Cardiac muscle cell (in vitro differentiated cells and primary cell): ENCODE results near the gene COL19A1. TPM values are rescaled to one million over a fixed set of nuclear protein-coding genes. Genes with fewer than 3 reads are reported as not detected.
"Not testable (repeated sequence)": the region's sequence is repeated elsewhere in the genome, so short reads cannot be mapped to it uniquely, and the experiment has no call there.

Source experiments
- DNase-seq, 2 donors: peaks; one replicate each; pipeline versions ENCODE4 v3.0.0 to v3.0.0-alpha.2; 2010 to 2017; ENCODE audit warnings: low read depth in 1 of 2, low spot score in 1 of 2
- H3K27ac ChIP-seq: fragments of 200-600 bp; sonication (generic); 2 replicates; pipeline ENCODE4 v1.5.1; 2016
- H3K27me3 ChIP-seq: fragments of 200-600 bp; sonication (generic); 2 replicates; pipeline ENCODE4 v1.6.0; 2016; ENCODE audit warnings: control low read depth
- H3K36me3 ChIP-seq: fragments of 200-600 bp; sonication (generic); 2 replicates; pipeline ENCODE4 v1.5.1; 2016; ENCODE audit warnings: control low read depth
- H3K4me1 ChIP-seq: fragments of 200-600 bp; sonication (generic); 2 replicates; pipeline ENCODE4 v1.8.1; 2017; ENCODE audit warnings: low read depth, mild to moderate bottlenecking, mixed run types
- H3K4me3 ChIP-seq: fragments of 200-600 bp; sonication (generic); 2 replicates; pipeline ENCODE4 v1.5.1; 2016; ENCODE audit warnings: mild to moderate bottlenecking
- H3K9me3 ChIP-seq: fragments of 200-600 bp; sonication (generic); 2 replicates; pipeline ENCODE4 v1.5.1; 2017; ENCODE audit warnings: low read depth, mild to moderate bottlenecking, control low read depth
- polyA plus RNA-seq: library from polyadenylated mRNA; unstranded; fragments of >200 nt; fragmentation: Nextera tagmentation; extraction: Ambion mirVana; gene quantifications from 2 replicates; pipeline ENCODE4 v1.2.1, GENCODE V29; 2016
- total RNA-seq: library from RNA; depleted of rRNA; stranded (reverse); fragments of >200 nt; gene quantifications from 2 replicates; pipeline ENCODE4 v1.2.3, GENCODE V29; 2016
- TF ChIP-seq, protein P1 (sequence below): IDR thresholded peaks from 2 replicates; pipeline ENCODE4 v1.5.1; 2012; ENCODE audit warnings: low read depth, mild to moderate bottlenecking, low read length

The COL19A1 gene
- total and polyA plus RNA-seq, 2 experiments from 2014 or later, result 0.10 to 0.27 TPM

DNA sequence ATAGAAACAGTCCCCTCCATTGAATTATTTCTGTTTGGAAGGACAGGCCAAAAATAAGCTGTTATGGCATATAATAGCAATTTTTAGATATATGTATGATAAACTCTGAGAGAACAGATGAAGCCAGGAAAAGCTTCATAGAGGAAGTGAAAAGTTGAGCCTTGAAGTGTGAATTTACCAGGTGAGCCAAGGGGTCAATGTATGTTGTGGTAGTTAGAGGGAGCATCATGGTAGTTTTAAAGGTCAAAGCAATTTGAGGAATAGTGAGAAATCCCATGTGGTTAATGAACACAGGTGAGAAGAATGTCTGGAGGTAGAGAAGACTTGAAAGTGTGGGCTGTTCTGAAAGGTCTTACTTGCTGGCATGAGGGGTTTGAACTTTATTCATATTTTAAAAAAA lies 47.0 kb downstream of the COL19A1 start:
- TF ChIP-seq, protein P1, sequence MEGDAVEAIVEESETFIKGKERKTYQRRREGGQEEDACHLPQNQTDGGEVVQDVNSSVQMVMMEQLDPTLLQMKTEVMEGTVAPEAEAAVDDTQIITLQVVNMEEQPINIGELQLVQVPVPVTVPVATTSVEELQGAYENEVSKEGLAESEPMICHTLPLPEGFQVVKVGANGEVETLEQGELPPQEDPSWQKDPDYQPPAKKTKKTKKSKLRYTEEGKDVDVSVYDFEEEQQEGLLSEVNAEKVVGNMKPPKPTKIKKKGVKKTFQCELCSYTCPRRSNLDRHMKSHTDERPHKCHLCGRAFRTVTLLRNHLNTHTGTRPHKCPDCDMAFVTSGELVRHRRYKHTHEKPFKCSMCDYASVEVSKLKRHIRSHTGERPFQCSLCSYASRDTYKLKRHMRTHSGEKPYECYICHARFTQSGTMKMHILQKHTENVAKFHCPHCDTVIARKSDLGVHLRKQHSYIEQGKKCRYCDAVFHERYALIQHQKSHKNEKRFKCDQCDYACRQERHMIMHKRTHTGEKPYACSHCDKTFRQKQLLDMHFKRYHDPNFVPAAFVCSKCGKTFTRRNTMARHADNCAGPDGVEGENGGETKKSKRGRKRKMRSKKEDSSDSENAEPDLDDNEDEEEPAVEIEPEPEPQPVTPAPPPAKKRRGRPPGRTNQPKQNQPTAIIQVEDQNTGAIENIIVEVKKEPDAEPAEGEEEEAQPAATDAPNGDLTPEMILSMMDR, result no peak
- H3K27me3 ChIP-seq, result no peaks in the 10 kb centered on the region
- no peak for DNase-seq

DNA sequence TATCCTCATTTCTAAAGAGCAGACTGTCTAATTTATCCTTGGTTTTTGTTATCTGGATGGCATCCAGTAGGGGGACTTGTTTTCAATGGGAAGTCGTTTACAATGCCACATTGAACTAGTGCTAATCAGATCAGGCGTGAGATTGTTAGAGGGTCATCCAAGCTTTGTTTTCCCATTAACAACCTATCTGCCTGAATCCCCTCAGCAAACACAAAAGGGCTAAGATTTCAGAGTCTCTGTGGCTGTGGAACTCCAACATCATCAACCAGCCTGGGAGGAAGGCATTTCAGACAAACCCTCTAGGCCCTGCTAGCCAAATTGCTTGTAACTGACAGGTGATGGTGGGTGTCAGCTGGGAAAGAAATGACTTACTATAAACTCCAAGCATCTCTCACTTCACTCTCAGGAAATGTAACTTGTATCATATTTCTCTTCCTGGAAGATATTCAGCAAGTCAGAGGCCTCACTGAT lies 47.7 kb downstream of the COL19A1 start:
- H3K27ac ChIP-seq, result no peak overlapping the region
- H3K9me3 ChIP-seq, result no peaks in the 10 kb centered on the region
- TF ChIP-seq, protein P1, result no peak
- no peaks in the 10 kb centered on the region for H3K36me3 ChIP-seq
- H3K4me1 ChIP-seq, result no peaks in the 10 kb centered on the region
- H3K4me3 ChIP-seq, result no peak overlapping the region
- DNase-seq, result no peak
- no peaks in the 10 kb centered on the region for H3K27me3 ChIP-seq

More for the DNA sequence above, 47.0 kb downstream of the COL19A1 start:
- H3K4me3 ChIP-seq, result no peak overlapping the region
- H3K27ac ChIP-seq, result no peak overlapping the region
- H3K4me1 ChIP-seq, result no peaks in the 10 kb centered on the region
- H3K9me3 ChIP-seq, result no peaks in the 10 kb centered on the region
- no peaks in the 10 kb centered on the region for H3K36me3 ChIP-seq

DNA sequence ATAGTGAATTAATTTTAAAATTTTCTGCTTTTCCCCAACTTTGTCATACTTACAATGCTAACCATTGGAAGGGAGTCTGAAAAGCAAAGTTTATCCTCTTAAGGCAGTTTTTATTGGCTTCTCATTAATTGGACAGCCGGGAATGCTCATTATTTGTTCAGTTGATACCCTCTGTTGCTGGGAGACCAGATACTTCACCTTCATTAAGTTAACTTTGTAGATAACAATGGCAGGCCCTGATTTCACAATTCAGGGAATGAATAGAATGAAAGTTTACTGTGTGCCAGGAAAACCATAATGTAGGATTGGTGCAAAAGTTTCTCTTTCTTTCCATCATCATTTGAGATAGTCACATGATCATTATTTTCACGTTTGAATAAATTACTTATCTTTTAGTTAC lies 49.0 kb downstream of the COL19A1 start:
- no peaks in the 10 kb centered on the region for H3K9me3 ChIP-seq
- H3K4me3 ChIP-seq, result no peak overlapping the region
- no peaks in the 10 kb centered on the region for H3K4me1 ChIP-seq
- peak in 1 of 2 donors; percentile 5 for DNase-seq
- TF ChIP-seq, protein P1, result no peak
- no peak overlapping the region for H3K27ac ChIP-seq
- H3K27me3 ChIP-seq, result no peaks in the 10 kb centered on the region
- H3K36me3 ChIP-seq, result no peaks in the 10 kb centered on the region

DNA sequence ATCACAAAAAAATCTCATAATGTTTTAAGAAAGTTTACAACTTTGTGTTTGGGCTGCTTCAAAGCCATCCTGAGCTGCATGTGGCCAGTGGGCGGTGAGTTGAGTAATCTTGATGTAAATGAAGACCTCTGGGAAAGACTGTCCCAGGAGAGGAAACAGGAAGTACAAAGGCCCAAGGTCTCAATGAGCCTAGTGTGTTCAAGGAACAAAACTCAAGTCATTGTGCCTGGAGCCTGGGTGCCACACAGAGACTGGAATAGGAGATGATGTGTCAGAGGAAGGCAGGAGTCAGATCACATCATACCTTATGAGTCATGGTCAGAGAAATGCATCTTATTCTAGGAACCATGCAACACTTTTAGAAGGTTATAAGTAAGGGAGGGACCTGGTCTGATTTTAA lies 51.5 kb downstream of the COL19A1 start:
- Histone ChIP-seq H3K4me1 (no peaks in the 10 kb centered on the region), H3K4me3 (no peak overlapping the region), H3K27ac (no peak overlapping the region), H3K27me3 (no peaks in the 10 kb centered on the region), H3K36me3 (no peaks in the 10 kb centered on the region), H3K9me3 (no peaks in the 10 kb centered on the region)
- TF ChIP-seq, protein P1, result no peak
- DNase-seq, result peak in 1 of 2 donors; percentile 9

DNA sequence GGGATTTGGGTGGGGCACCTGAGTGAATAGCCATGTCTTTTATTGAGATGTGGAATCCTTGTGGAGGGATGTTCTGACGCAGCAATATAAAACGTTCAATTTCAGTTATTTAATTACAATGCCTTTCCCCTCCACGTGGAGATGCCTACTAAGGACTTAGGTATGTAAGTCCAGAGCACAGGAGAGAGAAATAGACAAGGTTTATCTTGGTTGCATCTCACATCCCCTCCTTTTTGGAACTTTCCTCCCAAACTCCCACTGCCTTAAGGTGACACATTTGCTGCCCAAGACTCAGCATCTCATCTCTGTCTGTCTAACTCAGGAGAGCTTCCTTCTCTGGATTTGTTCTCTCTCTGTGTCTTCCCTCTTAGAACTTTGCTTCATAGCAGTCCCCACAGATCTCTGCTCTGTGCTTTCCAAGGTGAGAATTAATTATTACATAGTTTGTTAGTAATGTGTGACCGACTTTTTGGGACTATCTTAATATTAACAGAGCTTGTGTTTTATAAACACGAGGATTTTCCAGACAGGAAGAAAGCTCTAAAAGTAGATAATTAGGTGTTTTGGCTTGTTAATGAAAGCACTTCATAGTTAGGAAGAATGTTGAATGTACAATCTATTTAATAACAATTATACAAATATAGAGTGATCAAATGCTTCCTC lies 52.6 kb downstream of the COL19A1 start:
- TF ChIP-seq, protein P1, result no peak
- Histone ChIP-seq H3K9me3 (no peaks in the 10 kb centered on the region), H3K4me3 (no peak overlapping the region), H3K27me3 (no peaks in the 10 kb centered on the region), H3K36me3 (no peaks in the 10 kb centered on the region), H3K27ac (no peak overlapping the region), H3K4me1 (no peaks in the 10 kb centered on the region)
- DNase-seq, result no peak

DNA sequence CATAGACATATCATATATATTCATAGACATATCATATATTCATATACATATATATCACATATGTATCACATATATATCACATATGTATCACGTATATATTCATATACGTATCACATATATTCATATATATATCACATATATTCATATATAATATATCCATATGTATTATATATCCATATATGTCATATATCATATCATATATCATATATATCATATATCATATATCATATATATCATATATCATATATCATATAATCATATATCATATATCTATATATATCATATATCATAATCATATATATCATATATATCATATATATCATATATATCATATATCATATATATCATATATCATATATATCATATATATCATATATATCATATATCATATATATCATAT lies 54.7 kb downstream of the COL19A1 start:
- H3K9me3 ChIP-seq, H3K36me3 ChIP-seq, H3K4me3 ChIP-seq, H3K27ac ChIP-seq, H3K4me1 ChIP-seq, H3K27me3 ChIP-seq, DNase-seq: not testable (repeated sequence)

DNA sequence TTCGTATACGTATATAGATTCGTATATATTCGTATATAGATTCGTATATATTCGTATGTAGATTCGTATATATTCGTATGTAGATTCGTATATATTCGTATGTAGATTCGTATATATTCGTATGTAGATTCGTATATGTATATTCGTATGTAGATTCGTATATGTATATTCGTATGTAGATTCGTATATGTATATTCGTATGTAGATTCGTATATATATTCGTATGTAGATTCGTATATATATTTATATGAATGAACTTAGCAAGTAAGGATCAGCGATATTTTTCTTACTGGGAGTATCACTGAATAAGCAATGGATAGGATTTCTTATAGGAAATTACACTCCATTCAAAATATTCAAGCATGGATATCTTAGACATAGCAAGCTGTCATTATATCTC lies 55.3 kb downstream of the COL19A1 start:
- not testable (repeated sequence) for H3K27ac ChIP-seq, H3K9me3 ChIP-seq, H3K36me3 ChIP-seq, H3K4me3 ChIP-seq, H3K27me3 ChIP-seq, DNase-seq, H3K4me1 ChIP-seq
